ENCODE data around the gene GPR17.

DNA sequence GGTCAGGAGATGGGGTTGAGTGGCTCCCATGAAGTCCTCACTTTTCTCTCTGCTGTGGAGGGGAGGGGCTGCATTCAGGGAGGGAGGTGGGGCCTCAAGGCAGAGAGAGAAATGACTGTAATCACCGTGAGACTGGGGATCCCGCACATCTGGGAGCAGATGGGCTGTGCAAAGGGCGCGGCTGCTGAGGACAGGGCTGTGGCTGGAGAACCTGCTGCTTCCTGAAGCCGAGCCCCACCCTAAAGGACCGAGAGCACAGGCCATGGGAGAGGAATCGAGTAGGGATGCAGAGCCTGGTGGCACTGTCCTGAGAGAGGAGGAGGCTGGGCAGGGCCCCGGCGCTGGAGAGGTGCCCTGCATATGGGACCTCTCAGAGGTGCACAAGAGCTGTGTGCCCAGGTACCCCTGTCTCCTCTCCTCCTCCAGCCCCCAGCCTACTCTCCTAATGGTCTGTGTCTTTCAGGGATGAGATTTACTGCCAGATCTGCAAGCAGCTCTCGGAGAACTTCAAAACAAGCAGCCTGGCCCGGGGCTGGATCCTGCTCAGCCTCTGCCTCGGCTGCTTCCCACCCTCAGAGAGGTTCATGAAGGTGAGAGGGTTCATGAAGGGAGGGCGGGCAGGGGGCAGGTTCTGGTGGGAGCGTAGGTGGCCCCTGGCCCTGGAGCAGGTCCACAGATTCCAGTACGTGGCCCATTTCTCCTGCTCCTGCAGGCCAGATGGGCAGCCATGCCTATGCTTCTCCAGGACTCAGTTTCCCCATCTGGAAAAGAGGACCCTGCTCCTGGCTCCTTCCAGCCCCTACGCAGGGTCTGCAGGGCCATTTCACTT lies 25.9 kb upstream of the GPR17 start:
- TF ChIP-seq, protein P1, sequence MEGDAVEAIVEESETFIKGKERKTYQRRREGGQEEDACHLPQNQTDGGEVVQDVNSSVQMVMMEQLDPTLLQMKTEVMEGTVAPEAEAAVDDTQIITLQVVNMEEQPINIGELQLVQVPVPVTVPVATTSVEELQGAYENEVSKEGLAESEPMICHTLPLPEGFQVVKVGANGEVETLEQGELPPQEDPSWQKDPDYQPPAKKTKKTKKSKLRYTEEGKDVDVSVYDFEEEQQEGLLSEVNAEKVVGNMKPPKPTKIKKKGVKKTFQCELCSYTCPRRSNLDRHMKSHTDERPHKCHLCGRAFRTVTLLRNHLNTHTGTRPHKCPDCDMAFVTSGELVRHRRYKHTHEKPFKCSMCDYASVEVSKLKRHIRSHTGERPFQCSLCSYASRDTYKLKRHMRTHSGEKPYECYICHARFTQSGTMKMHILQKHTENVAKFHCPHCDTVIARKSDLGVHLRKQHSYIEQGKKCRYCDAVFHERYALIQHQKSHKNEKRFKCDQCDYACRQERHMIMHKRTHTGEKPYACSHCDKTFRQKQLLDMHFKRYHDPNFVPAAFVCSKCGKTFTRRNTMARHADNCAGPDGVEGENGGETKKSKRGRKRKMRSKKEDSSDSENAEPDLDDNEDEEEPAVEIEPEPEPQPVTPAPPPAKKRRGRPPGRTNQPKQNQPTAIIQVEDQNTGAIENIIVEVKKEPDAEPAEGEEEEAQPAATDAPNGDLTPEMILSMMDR (IDR thresholded peaks at IDR 0.05) = no peak
- no peak for TF ChIP-seq POLR2A (IDR thresholded peaks at IDR 0.05)

Measured in thyroid gland (tissue), 4 donors.